T-cell (primary cell): ENCODE measurements around the gene IL10RB. TPM values are rescaled to one million over a fixed set of nuclear protein-coding genes. Genes with fewer than 3 reads are reported as not detected.

Experiments used
- total RNA-seq, 35 experiments: library from RNA in 6 of 35; stranded (reverse) in 6 of 35; fragments of 120-200 nt in 1 of 35; gene quantifications; one replicate each; pipeline versions ENCODE4 v1.2.1 to v1.2.4 and lab custom pipeline; 2013 to 2026

IL10RB gene
- total RNA-seq, 5 donors from 2014 or later (not counting 1 experiment from before 2014, with no cell fraction given): 19.5 to 29.6 (median 25.6) TPM

Other genes with a start within 250 kb of the IL10RB start
- gene OLIG2, start 240.4 kb upstream of the IL10RB start, total RNA-seq: not detected
- gene OLIG1, start 196.2 kb upstream of the IL10RB start, total RNA-seq: not detected
- gene IFNAR2, start 36.4 kb upstream of the IL10RB start, total RNA-seq: 10 to 100 TPM; 43.7 to 80.1 (median 71.6) TPM
- 10 to 100 TPM; 22.1 to 51.1 (median 45.6) TPM for gene IFNAR1, start 58.6 kb downstream of the IL10RB start, total RNA-seq
- gene IFNGR2, start 137.0 kb downstream of the IL10RB start, total RNA-seq: 10 to 100 TPM; 14.2 to 28.3 (median 22.5) TPM
- gene TMEM50B, start 213.6 kb downstream of the IL10RB start, total RNA-seq: 10 to 100 TPM; 47.0 to 98.9 (median 73.4) TPM
- gene DNAJC28, start 225.3 kb downstream of the IL10RB start, total RNA-seq: 1 to 10 TPM in 1 of 5 donors, under 1 TPM in 3, not detected in 1; 0.53 to 1.2 (median 0.75) TPM